Measurements from ENCODE around the gene C18orf32. TPM values are rescaled to one million over a fixed set of nuclear protein-coding genes. Genes with fewer than 3 reads are reported as not detected.

C18orf32 gene
- polyA plus RNA-seq, 3 donors, result 27.5 to 134 (median 115) TPM

DNA sequence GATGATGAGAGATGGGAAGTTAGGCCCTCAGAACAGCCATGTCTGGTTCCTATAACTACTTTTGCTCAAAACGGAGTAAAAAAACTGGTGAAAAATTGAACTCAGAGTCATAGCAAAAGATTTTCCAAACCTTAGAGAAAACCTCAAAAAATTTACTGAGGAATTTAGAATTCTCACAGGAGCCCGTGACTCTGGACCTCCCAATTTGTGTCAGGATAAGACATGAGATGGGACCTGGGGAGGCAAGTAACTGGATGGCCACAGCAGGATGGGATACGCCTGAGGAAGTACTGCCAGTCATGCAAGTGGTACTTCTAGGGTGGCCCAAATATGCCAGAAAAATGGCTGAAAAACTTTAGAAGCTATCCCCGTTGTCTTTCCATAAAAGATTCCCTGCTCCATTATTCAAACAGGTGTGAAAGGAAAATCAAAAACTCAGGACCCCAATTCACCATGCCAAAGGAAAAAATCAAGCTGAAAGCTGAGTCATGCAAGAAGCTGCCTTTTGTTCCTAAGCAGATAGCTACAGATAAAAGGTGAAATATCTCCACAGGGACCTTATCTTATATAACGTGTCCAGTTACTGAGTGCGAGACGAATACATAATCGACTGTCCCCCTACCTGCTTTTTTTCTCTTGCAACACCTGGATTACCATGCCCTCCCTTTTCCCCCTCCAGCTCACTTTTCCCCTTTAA lies 40.7 kb upstream of the C18orf32 start:
- no peaks in the 10 kb centered on the region for H4K20me1 ChIP-seq (ENCODE audit: insufficient read depth, low read length)
- Mint-ChIP-seq H3K27ac (no peak overlapping the region), H3K27me3 (ENCODE audit: low read depth in 3 of 3) (peaks cover 3 to 11% (median 4%) of the 10 kb centered on the region in 3 donors), H3K36me3 (no peaks in the 10 kb centered on the region), H3K4me3 (no peak overlapping the region), H3K9me3 (peaks cover 0 to 3% (median 0%) of the 10 kb centered on the region in 7 donors), H3K4me1 (peaks cover 9% of the 10 kb centered on the region)
- no peaks in the 10 kb centered on the region for H3K27me3 ChIP-seq (ENCODE audit: control insufficient read depth in 2 of 2, insufficient read depth in 2 of 2, low read length in 2 of 2)
- no peak overlapping the region for H3K4me3 ChIP-seq (replicated peaks in 1 of 3; ENCODE audit: low read depth in 2 of 3, low read length in 3 of 3)
- TF ChIP-seq, protein P1, sequence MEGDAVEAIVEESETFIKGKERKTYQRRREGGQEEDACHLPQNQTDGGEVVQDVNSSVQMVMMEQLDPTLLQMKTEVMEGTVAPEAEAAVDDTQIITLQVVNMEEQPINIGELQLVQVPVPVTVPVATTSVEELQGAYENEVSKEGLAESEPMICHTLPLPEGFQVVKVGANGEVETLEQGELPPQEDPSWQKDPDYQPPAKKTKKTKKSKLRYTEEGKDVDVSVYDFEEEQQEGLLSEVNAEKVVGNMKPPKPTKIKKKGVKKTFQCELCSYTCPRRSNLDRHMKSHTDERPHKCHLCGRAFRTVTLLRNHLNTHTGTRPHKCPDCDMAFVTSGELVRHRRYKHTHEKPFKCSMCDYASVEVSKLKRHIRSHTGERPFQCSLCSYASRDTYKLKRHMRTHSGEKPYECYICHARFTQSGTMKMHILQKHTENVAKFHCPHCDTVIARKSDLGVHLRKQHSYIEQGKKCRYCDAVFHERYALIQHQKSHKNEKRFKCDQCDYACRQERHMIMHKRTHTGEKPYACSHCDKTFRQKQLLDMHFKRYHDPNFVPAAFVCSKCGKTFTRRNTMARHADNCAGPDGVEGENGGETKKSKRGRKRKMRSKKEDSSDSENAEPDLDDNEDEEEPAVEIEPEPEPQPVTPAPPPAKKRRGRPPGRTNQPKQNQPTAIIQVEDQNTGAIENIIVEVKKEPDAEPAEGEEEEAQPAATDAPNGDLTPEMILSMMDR (IDR thresholded peaks at IDR 0.05), result no peak
- no peak overlapping the region for H3K27ac ChIP-seq (ENCODE audit: low read depth in 1 of 2, low read length in 2 of 2)
- H3K9me3 ChIP-seq (replicated peaks in 1 of 2; ENCODE audit: control insufficient read depth in 1 of 2, insufficient read depth in 1 of 2, low read length in 2 of 2), result no peaks in the 10 kb centered on the region
- intact Hi-C loops (cut with micrococcal nuclease), result no loop called here
- no peak for DNase-seq
- no peaks in the 10 kb centered on the region for H3K79me2 ChIP-seq (ENCODE audit: insufficient read depth, low read length)
- no peak overlapping the region for H3K4me2 ChIP-seq (replicated peaks; ENCODE audit: extremely low read depth, low read length, poor library complexity, severe bottlenecking)
- no peak overlapping the region for H3K9ac ChIP-seq (ENCODE audit: insufficient read depth, low read length, poor library complexity, severe bottlenecking)
- peaks cover 0 to 4% of the 10 kb centered on the region in 2 donors for H3K4me1 ChIP-seq (ENCODE audit: control insufficient read depth in 1 of 2, insufficient read depth in 2 of 2, low read length in 2 of 2)
- 96% methylated on average over 5 of the region's 8 CpGs for WGBS (ENCODE audit: insufficient coverage)
- H2AFZ ChIP-seq (ENCODE audit: insufficient read depth, low read depth, low read length, poor library complexity, severe bottlenecking), result no peak overlapping the region
- no peaks in the 10 kb centered on the region for H3K36me3 ChIP-seq (replicated peaks in 1 of 2; ENCODE audit: control insufficient read depth in 1 of 2, insufficient read depth in 2 of 2, low read length in 2 of 2)

DNA sequence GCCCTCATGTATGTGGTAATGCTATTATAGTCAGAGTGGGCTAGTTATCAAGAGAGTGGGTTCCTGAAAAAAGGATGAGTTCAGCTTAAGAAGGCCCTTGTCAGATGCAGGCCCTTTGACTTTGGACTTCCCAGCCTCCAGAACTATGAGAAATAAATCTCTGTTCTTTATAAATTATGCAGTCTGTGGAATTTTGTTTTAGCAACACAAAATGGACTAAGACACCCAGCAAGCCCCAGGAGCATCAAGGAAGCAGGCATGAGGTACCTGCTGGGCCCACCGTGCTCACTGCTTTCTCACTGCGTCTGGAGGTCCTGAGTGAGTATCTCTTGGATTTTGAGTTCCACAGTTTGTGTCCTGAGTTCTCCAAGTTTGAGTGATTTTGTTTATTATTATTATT lies 38.9 kb upstream of the C18orf32 start:
- TF ChIP-seq, protein P1 (IDR thresholded peaks at IDR 0.05), result no peak
- H2AFZ ChIP-seq (ENCODE audit: insufficient read depth, low read depth, low read length, poor library complexity, severe bottlenecking), result no peak overlapping the region
- no peaks in the 10 kb centered on the region for H3K36me3 ChIP-seq (replicated peaks in 1 of 2; ENCODE audit: control insufficient read depth in 1 of 2, insufficient read depth in 2 of 2, low read length in 2 of 2)
- no peaks in the 10 kb centered on the region for H3K4me1 Mint-ChIP-seq
- no peak for DNase-seq
- H3K9ac ChIP-seq (ENCODE audit: insufficient read depth, low read length, poor library complexity, severe bottlenecking), result no peak overlapping the region
- no peak overlapping the region for H3K4me3 ChIP-seq (replicated peaks in 1 of 3; ENCODE audit: low read depth in 2 of 3, low read length in 3 of 3)
- H3K36me3 Mint-ChIP-seq, result no peaks in the 10 kb centered on the region
- no peaks in the 10 kb centered on the region for H3K27me3 ChIP-seq (ENCODE audit: control insufficient read depth in 2 of 2, insufficient read depth in 2 of 2, low read length in 2 of 2)
- intact Hi-C loops (cut with micrococcal nuclease), result no loop called here
- no peak overlapping the region for H3K27ac Mint-ChIP-seq
- H3K79me2 ChIP-seq (ENCODE audit: insufficient read depth, low read length), result no peaks in the 10 kb centered on the region
- H3K27me3 Mint-ChIP-seq (ENCODE audit: low read depth in 3 of 3), result peaks cover 3 to 8% (median 4%) of the 10 kb centered on the region in 3 donors
- H3K9me3 ChIP-seq (replicated peaks in 1 of 2; ENCODE audit: control insufficient read depth in 1 of 2, insufficient read depth in 1 of 2, low read length in 2 of 2), result no peaks in the 10 kb centered on the region
- H4K20me1 ChIP-seq (ENCODE audit: insufficient read depth, low read length), result no peaks in the 10 kb centered on the region
- H3K9me3 Mint-ChIP-seq, result peaks cover 0 to 3% (median 0%) of the 10 kb centered on the region in 7 donors
- no CpG with 5 or more reads among the region's 2 CpGs for WGBS (ENCODE audit: insufficient coverage)
- no peaks in the 10 kb centered on the region for H3K4me1 ChIP-seq (ENCODE audit: control insufficient read depth in 1 of 2, insufficient read depth in 2 of 2, low read length in 2 of 2)
- no peak overlapping the region for H3K27ac ChIP-seq (ENCODE audit: low read depth in 1 of 2, low read length in 2 of 2)
- H3K4me2 ChIP-seq (replicated peaks; ENCODE audit: extremely low read depth, low read length, poor library complexity, severe bottlenecking), result no peak overlapping the region
- no peak overlapping the region for H3K4me3 Mint-ChIP-seq
